HEK293 (cell line): ENCODE results near the gene NTN5.

ENCODE experiments used
- BCL11B ChIP-seq: fragments of 450-650 bp; formaldehyde crosslinking; IDR thresholded peaks from 2 replicates; pipeline ENCODE4 v1.5.1; 2016; ENCODE audit warnings: low read depth, missing biosample characterization, missing genetic modification characterization
- SP7 ChIP-seq: fragments of 450-650 bp; formaldehyde crosslinking; IDR thresholded peaks from 2 replicates; pipeline ENCODE4 v1.5.1; 2016; ENCODE audit warnings: missing biosample characterization, missing genetic modification characterization
- TRIM28 ChIP-seq: IDR thresholded peaks from 2 replicates; pipeline ENCODE4 v1.6.1; 2011; ENCODE audit warnings: low read length, control low read depth, borderline replicate concordance
- YY1 ChIP-seq: fragments of 450-650 bp; formaldehyde crosslinking; IDR thresholded peaks from 2 replicates; pipeline ENCODE4 v1.5.1; 2018; ENCODE audit warnings: missing biosample characterization, missing genetic modification characterization
- ZBTB48 ChIP-seq: fragments of 450-650 bp; formaldehyde crosslinking; IDR thresholded peaks from 2 replicates; pipeline ENCODE4 v1.5.1; 2016; ENCODE audit warnings: missing biosample characterization, missing genetic modification characterization
- ZEB2 ChIP-seq: fragments of 450-650 bp; formaldehyde crosslinking; IDR thresholded peaks from 2 replicates; pipeline ENCODE4 v1.5.1; 2016; ENCODE audit warnings: missing biosample characterization, missing genetic modification characterization
- ZIC2 ChIP-seq: fragments of 450-650 bp; formaldehyde crosslinking; IDR thresholded peaks from 2 replicates; pipeline ENCODE4 v1.5.1; 2016; ENCODE audit warnings: missing biosample characterization, missing genetic modification characterization
- ZNF114 ChIP-seq: fragments of 450-650 bp; formaldehyde crosslinking; IDR thresholded peaks from 2 replicates; pipeline ENCODE4 v1.5.0; 2017; ENCODE audit warnings: missing biosample characterization, missing genetic modification characterization
- ZNF155 ChIP-seq: fragments of 450-650 bp; formaldehyde crosslinking; IDR thresholded peaks from 2 replicates; pipeline ENCODE4 v1.5.1; 2016; ENCODE audit warnings: missing biosample characterization, missing genetic modification characterization
- ZNF157 ChIP-seq: fragments of 450-650 bp; formaldehyde crosslinking; IDR thresholded peaks from 2 replicates; pipeline ENCODE4 v1.5.1; 2016; ENCODE audit warnings: missing biosample characterization, missing genetic modification characterization
- ZNF2 ChIP-seq: fragments of 450-650 bp; formaldehyde crosslinking; IDR thresholded peaks from 2 replicates; pipeline ENCODE4 v1.5.1; 2016; ENCODE audit warnings: missing biosample characterization, missing genetic modification characterization
- ZNF214 ChIP-seq: fragments of 450-650 bp; formaldehyde crosslinking; IDR thresholded peaks from 2 replicates; pipeline ENCODE4 v1.5.1; 2017; ENCODE audit warnings: missing biosample characterization, mild to moderate bottlenecking, missing genetic modification characterization, borderline replicate concordance
- ZNF24 ChIP-seq: fragments of 450-650 bp; formaldehyde crosslinking; IDR thresholded peaks from 2 replicates; pipeline ENCODE4 v1.5.1; 2016; ENCODE audit warnings: missing biosample characterization, missing genetic modification characterization
- ZNF341 ChIP-seq: fragments of 450-650 bp; formaldehyde crosslinking; IDR thresholded peaks from 2 replicates; pipeline ENCODE4; 2016; ENCODE audit warnings: low read depth, missing biosample characterization, missing genetic modification characterization
- ZNF354C ChIP-seq: fragments of 450-650 bp; formaldehyde crosslinking; IDR thresholded peaks from 2 replicates; pipeline ENCODE4 v1.5.1; 2016; ENCODE audit warnings: missing biosample characterization, missing genetic modification characterization, low read depth, borderline replicate concordance
- ZNF510 ChIP-seq: fragments of 450-650 bp; formaldehyde crosslinking; IDR thresholded peaks from 2 replicates; pipeline ENCODE4 v1.5.1; 2018; ENCODE audit warnings: mild to moderate bottlenecking, missing genetic modification characterization, missing biosample characterization; ENCODE audit not compliant: insufficient replicate concordance
- ZNF521 ChIP-seq: fragments of 450-650 bp; formaldehyde crosslinking; IDR thresholded peaks from 2 replicates; pipeline ENCODE4 v1.5.1; 2017; ENCODE audit warnings: missing biosample characterization, mild to moderate bottlenecking, missing genetic modification characterization
- ZNF610 ChIP-seq: fragments of 450-650 bp; formaldehyde crosslinking; IDR thresholded peaks from 2 replicates; pipeline ENCODE4 v1.5.1; 2016; ENCODE audit warnings: missing biosample characterization, missing genetic modification characterization, borderline replicate concordance
- ZNF837 ChIP-seq: fragments of 450-650 bp; formaldehyde crosslinking; IDR thresholded peaks from 2 replicates; pipeline ENCODE4 v1.5.1; 2016; ENCODE audit warnings: missing biosample characterization, missing genetic modification characterization
- ZNF843 ChIP-seq: fragments of 450-650 bp; formaldehyde crosslinking; IDR thresholded peaks from 2 replicates; pipeline ENCODE4 v1.5.1; 2016; ENCODE audit warnings: missing biosample characterization, missing genetic modification characterization
- ZXDB ChIP-seq: fragments of 450-650 bp; formaldehyde crosslinking; IDR thresholded peaks from 2 replicates; pipeline ENCODE4 v1.5.1; 2016; ENCODE audit warnings: missing biosample characterization, missing genetic modification characterization
- TF ChIP-seq, protein P1 (sequence below): fragments of 450-650 bp; formaldehyde crosslinking; IDR thresholded peaks from 2 replicates; pipeline ENCODE4 v1.5.1; 2016; ENCODE audit warnings: missing biosample characterization, missing genetic modification characterization
- TF ChIP-seq, protein P2 (sequence below): fragments of 450-650 bp; formaldehyde crosslinking; IDR thresholded peaks from 2 replicates; pipeline ENCODE4 v1.5.1; 2016; ENCODE audit warnings: missing biosample characterization, missing genetic modification characterization
- TF ChIP-seq, protein P3 (sequence below): fragments of 450-650 bp; formaldehyde crosslinking; IDR thresholded peaks from 2 replicates; pipeline ENCODE4 v1.5.1; 2016; ENCODE audit warnings: missing biosample characterization, missing genetic modification characterization
- TF ChIP-seq, protein P4 (sequence below): fragments of 450-650 bp; formaldehyde crosslinking; optimal IDR thresholded peaks from 2 replicates; pipeline ENCODE3; 2016; ENCODE audit warnings: missing biosample characterization, mild to moderate bottlenecking, missing genetic modification characterization
- TF ChIP-seq, protein P5 (sequence below): fragments of 450-650 bp; formaldehyde crosslinking; IDR thresholded peaks from 2 replicates; pipeline ENCODE4 v1.5.1; 2016; ENCODE audit warnings: missing biosample characterization, missing genetic modification characterization
- TF ChIP-seq, protein P6 (sequence below): fragments of 450-650 bp; IDR thresholded peaks from 2 replicates; pipeline ENCODE4 v1.5.1; 2018; ENCODE audit warnings: missing biosample characterization, mild to moderate bottlenecking, missing genetic modification characterization
- TF ChIP-seq, protein P7 (sequence below): fragments of 450-650 bp; formaldehyde crosslinking; IDR thresholded peaks from 2 replicates; pipeline ENCODE4 v1.5.1; 2017; ENCODE audit warnings: missing biosample characterization, mild to moderate bottlenecking, missing genetic modification characterization, moderate library complexity
- TF ChIP-seq, protein P8 (sequence below): fragments of 450-650 bp; formaldehyde crosslinking; IDR thresholded peaks from 2 replicates; pipeline ENCODE4 v1.5.1; 2016; ENCODE audit warnings: missing biosample characterization, missing genetic modification characterization

Gene NTN5

DNA sequence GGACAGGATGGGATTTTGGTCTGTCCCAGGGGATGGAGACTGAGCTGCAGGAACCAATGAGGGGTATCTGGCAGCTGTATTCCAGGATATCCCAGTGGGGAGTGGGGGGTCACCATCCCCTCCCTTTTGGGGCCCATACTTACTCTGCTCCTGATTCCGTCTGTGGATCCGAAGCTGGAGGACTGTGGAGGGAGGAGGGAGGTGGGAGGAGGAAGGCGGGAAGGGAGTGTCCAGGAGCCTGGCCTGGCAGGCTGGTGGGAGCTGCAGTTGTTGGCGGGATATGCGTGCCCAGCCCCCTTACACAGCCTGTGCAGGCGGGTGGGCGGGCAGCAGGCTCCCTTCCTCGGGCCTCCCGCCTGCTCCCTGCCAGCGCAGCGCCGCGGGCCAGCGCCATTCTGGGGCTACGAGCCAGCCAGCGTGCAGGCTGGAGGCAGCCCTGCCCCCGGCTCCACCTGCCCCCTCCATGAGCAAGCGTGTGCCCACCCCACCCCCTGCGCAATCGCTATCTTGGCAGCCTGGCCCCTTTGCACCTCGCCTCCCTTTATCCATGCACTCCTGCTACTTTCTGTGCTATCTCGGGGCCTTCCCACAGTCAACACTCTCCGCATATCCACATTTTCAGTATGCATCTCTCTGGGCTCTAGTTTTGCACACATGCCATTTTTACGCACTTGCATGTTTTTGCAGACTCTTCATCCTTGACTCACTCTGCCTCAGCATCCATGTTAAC is 43.9 kb upstream of the NTN5 start (continued):
- TF ChIP-seq, protein P1, sequence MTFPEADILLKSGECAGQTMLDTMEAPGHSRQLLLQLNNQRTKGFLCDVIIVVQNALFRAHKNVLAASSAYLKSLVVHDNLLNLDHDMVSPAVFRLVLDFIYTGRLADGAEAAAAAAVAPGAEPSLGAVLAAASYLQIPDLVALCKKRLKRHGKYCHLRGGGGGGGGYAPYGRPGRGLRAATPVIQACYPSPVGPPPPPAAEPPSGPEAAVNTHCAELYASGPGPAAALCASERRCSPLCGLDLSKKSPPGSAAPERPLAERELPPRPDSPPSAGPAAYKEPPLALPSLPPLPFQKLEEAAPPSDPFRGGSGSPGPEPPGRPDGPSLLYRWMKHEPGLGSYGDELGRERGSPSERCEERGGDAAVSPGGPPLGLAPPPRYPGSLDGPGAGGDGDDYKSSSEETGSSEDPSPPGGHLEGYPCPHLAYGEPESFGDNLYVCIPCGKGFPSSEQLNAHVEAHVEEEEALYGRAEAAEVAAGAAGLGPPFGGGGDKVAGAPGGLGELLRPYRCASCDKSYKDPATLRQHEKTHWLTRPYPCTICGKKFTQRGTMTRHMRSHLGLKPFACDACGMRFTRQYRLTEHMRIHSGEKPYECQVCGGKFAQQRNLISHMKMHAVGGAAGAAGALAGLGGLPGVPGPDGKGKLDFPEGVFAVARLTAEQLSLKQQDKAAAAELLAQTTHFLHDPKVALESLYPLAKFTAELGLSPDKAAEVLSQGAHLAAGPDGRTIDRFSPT: no peak
- TF ChIP-seq ZNF2: no peak
- TF ChIP-seq, protein P2, sequence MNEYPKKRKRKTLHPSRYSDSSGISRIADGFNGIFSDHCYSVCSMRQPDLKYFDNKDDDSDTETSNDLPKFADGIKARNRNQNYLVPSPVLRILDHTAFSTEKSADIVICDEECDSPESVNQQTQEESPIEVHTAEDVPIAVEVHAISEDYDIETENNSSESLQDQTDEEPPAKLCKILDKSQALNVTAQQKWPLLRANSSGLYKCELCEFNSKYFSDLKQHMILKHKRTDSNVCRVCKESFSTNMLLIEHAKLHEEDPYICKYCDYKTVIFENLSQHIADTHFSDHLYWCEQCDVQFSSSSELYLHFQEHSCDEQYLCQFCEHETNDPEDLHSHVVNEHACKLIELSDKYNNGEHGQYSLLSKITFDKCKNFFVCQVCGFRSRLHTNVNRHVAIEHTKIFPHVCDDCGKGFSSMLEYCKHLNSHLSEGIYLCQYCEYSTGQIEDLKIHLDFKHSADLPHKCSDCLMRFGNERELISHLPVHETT (tag by site-specific recombination): no peak
- no peak for TF ChIP-seq BCL11B (tag by site-specific recombination)
- TF ChIP-seq, protein P3, sequence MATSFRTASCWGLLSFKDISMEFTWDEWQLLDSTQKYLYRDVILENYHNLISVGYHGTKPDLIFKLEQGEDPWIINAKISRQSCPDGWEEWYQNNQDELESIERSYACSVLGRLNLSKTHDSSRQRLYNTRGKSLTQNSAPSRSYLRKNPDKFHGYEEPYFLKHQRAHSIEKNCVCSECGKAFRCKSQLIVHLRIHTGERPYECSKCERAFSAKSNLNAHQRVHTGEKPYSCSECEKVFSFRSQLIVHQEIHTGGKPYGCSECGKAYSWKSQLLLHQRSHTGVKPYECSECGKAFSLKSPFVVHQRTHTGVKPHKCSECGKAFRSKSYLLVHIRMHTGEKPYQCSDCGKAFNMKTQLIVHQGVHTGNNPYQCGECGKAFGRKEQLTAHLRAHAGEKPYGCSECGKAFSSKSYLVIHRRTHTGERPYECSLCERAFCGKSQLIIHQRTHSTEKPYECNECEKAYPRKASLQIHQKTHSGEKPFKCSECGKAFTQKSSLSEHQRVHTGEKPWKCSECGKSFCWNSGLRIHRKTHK (tag by site-specific recombination): no peak
- no peak for TF ChIP-seq ZNF610 (tag by site-specific recombination)
- TF ChIP-seq ZNF214: no peak
- TF ChIP-seq, protein P4, sequence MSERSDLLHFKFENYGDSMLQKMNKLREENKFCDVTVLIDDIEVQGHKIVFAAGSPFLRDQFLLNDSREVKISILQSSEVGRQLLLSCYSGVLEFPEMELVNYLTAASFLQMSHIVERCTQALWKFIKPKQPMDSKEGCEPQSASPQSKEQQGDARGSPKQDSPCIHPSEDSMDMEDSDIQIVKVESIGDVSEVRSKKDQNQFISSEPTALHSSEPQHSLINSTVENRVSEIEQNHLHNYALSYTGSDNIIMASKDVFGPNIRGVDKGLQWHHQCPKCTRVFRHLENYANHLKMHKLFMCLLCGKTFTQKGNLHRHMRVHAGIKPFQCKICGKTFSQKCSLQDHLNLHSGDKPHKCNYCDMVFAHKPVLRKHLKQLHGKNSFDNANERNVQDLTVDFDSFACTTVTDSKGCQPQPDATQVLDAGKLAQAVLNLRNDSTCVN (tag by site-specific recombination): peak; percentile 60
- peak; percentile 72 for TF ChIP-seq ZNF24 (tag by site-specific recombination)
- TF ChIP-seq ZEB2: 0 out of 2 replicates have a peak, but pooled peaks have one; percentile 20
- peak; percentile 91 for TF ChIP-seq ZIC2 (tag by site-specific recombination)
- TF ChIP-seq ZNF157 (tag by site-specific recombination): no peak
- no peak for TF ChIP-seq ZNF837
- TF ChIP-seq, protein P5, sequence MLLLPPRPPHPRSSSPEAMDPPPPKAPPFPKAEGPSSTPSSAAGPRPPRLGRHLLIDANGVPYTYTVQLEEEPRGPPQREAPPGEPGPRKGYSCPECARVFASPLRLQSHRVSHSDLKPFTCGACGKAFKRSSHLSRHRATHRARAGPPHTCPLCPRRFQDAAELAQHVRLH (tag by site-specific recombination): no peak
- TF ChIP-seq, protein P6, sequence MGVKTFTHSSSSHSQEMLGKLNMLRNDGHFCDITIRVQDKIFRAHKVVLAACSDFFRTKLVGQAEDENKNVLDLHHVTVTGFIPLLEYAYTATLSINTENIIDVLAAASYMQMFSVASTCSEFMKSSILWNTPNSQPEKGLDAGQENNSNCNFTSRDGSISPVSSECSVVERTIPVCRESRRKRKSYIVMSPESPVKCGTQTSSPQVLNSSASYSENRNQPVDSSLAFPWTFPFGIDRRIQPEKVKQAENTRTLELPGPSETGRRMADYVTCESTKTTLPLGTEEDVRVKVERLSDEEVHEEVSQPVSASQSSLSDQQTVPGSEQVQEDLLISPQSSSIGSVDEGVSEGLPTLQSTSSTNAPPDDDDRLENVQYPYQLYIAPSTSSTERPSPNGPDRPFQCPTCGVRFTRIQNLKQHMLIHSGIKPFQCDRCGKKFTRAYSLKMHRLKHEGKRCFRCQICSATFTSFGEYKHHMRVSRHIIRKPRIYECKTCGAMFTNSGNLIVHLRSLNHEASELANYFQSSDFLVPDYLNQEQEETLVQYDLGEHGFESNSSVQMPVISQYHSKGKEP (tag by site-specific recombination): peak; percentile 31; the same call in 1 of the 2 replicates
- no peak for TF ChIP-seq ZNF354C (tag by site-specific recombination)
- TF ChIP-seq YY1 (tag by site-specific recombination): peak; percentile 44; the same call in 1 of the 2 replicates
- TF ChIP-seq ZNF155 (tag by site-specific recombination): no peak
- TF ChIP-seq ZBTB48 (tag by site-specific recombination): peak; percentile 84
- TF ChIP-seq, protein P7, sequence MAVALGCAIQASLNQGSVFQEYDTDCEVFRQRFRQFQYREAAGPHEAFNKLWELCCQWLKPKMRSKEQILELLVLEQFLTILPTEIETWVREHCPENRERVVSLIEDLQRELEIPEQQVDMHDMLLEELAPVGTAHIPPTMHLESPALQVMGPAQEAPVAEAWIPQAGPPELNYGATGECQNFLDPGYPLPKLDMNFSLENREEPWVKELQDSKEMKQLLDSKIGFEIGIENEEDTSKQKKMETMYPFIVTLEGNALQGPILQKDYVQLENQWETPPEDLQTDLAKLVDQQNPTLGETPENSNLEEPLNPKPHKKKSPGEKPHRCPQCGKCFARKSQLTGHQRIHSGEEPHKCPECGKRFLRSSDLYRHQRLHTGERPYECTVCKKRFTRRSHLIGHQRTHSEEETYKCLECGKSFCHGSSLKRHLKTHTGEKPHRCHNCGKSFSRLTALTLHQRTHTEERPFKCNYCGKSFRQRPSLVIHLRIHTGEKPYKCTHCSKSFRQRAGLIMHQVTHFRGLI (tag by site-specific recombination): peak; percentile 59
- TF ChIP-seq TRIM28: no peak
- TF ChIP-seq ZNF114 (tag by site-specific recombination): no peak
- no peak for TF ChIP-seq ZNF843 (tag by site-specific recombination)
- no peak for TF ChIP-seq SP7 (tag by site-specific recombination)
- TF ChIP-seq ZNF521 (tag by site-specific recombination): no peak
- TF ChIP-seq ZNF341 (tag by site-specific recombination): peak; percentile 45
- TF ChIP-seq, protein P8, sequence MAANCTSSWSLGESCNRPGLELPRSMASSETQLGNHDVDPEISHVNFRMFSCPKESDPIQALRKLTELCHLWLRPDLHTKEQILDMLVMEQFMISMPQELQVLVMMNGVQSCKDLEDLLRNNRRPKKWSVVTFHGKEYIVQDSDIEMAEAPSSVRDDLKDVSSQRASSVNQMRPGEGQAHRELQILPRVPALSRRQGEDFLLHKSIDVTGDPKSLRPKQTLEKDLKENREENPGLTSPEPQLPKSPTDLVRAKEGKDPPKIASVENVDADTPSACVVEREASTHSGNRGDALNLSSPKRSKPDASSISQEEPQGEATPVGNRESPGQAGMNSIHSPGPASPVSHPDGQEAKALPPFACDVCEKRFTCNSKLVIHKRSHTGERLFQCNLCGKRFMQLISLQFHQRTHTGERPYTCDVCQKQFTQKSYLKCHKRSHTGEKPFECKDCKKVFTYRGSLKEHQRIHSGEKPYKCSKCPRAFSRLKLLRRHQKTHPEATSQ (tag by site-specific recombination): no peak
- TF ChIP-seq ZNF510: no peak
- TF ChIP-seq ZXDB (tag by site-specific recombination): 0 out of 2 replicates have a peak, but pooled peaks have one; percentile 61
